Mammary epithelial cell (primary cell): ENCODE results near the gene EFHD2.

ENCODE experiments used
- CTCF ChIP-seq, 2 donors: IDR thresholded peaks in 1 of 2; conservative IDR thresholded peaks in 1 of 2; 2 replicates each; pipeline ENCODE4 v1.5.1; 2011 to 2012; ENCODE audit warnings: inconsistent platforms in 2 of 2, low read length in 2 of 2, mild to moderate bottlenecking in 2 of 2, control low read depth in 1 of 2, low read depth in 1 of 2; ENCODE audit not compliant: insufficient read depth in 1 of 2; ENCODE audit errors: extremely low read depth in 1 of 2
- EZH2 ChIP-seq: IDR thresholded peaks from 2 replicates; pipeline ENCODE4 v1.6.1; 2012; ENCODE audit warnings: low read length, inconsistent platforms, borderline replicate concordance

- no peak for TF ChIP-seq CTCF (conservative IDR thresholded peaks at IDR 0.05 in 1 of 2, IDR thresholded peaks at IDR 0.05 in 1 of 2; ENCODE audit: extremely low read depth in 1 of 2, insufficient read depth in 1 of 2, low read depth in 1 of 2, low read length in 2 of 2)
- TF ChIP-seq EZH2: no peak
These were observed 46.7 kb downstream of the EFHD2 start, which contains the start of gene CELA2A for GRCh38 chr1:15456313-15456954.
